Thoracic aorta (tissue), 2 donors: ENCODE results near the gene EIF4EBP2. TPM values are rescaled to one million over a fixed set of nuclear protein-coding genes. Genes with fewer than 3 reads are reported as not detected.

Experiments
- ATAC-seq: fragments of 150-250 bp; one replicate; pipeline ENCODE4 v1.8.0; 2017; ENCODE audit warnings: low read depth; ENCODE audit not compliant: insufficient number of reproducible peaks, low FRiP score
- DNase-seq: peaks from one replicate; pipeline ENCODE4 v3.0.0-alpha.2; 2020; ENCODE audit warnings: low spot score
- H3K27ac ChIP-seq, 2 donors: fragments of 200-600 bp; sonication (generic); 1 replicate in 1 of 2; 2 replicates in 1 of 2; pipeline ENCODE4 v1.5.1; 2016; ENCODE audit warnings: mild to moderate bottlenecking in 2 of 2, moderate library complexity in 2 of 2
- H3K27me3 ChIP-seq: fragments of 200-600 bp; sonication (generic); replicated peaks from 2 replicates; pipeline ENCODE4 v1.6.0; 2016; ENCODE audit warnings: mild to moderate bottlenecking; ENCODE audit not compliant: insufficient read depth
- H3K36me3 ChIP-seq: fragments of 200-600 bp; sonication (generic); one replicate; pipeline ENCODE4 v1.5.1; 2016
- H3K4me1 ChIP-seq, 2 donors: fragments of 200-600 bp; sonication (generic); 1 replicate in 1 of 2; 2 replicates in 1 of 2; pipeline versions ENCODE4 v1.5.1 to v1.6.0; 2016; ENCODE audit warnings: low read depth in 2 of 2, mild to moderate bottlenecking in 1 of 2; ENCODE audit not compliant: control insufficient read depth in 1 of 2
- H3K4me3 ChIP-seq: fragments of 200-600 bp; sonication (generic); 2 replicates; pipeline ENCODE4 v1.5.1; 2016; ENCODE audit warnings: mild to moderate bottlenecking
- H3K9me3 ChIP-seq: fragments of 200-600 bp; sonication (generic); 2 replicates; pipeline ENCODE4 v1.5.1; 2016
- CTCF ChIP-seq: fragments of 200-600 bp; sonication (generic); IDR thresholded peaks from one replicate; pipeline ENCODE4 v1.5.1; 2019; ENCODE audit warnings: antibody characterized with exemption
- total RNA-seq, 2 donors: library from RNA; depleted of rRNA; stranded (reverse); fragments of >200 nt; gene quantifications; one replicate each; pipeline versions ENCODE4 v1.1.0 to v1.2.3, GENCODE V29; 2016

The EIF4EBP2 gene
- total RNA-seq, 2 donors from 2014 or later, result 52.8 to 60.0 TPM

GRCh38 chr10:70472799-70473454 lies 69.0 kb downstream of the EIF4EBP2 start:
- H3K4me3 ChIP-seq, result no peak overlapping the region
- no peaks in the 10 kb centered on the region for H3K27me3 ChIP-seq
- H3K36me3 ChIP-seq, result no peaks in the 10 kb centered on the region
- H3K4me1 ChIP-seq, result peaks cover 4 to 5% of the 10 kb centered on the region in 2 donors
- DNase-seq, result no peak
- H3K9me3 ChIP-seq, result no peaks in the 10 kb centered on the region
- no peak for TF ChIP-seq CTCF
- no peak for ATAC-seq
- no peak overlapping the region for H3K27ac ChIP-seq

DNA sequence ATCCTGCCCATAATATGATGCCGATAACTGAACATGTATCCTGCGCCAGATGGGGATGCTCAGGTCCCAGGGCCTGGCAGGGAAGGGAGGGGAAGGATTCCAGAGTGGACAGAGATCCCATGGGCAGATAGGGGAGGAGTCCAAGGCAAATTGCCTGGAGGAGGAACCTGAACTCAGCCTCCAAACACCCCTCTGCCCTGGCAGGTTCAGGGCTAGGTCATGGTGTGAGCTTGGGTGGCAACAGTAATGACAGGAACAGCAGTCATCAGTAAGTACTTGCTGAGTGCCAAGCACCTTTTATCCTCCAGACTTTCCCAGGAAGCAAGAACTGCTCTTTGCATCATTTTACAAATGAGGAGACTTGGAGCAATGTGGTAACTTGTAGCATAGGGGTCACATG lies 70.8 kb downstream of the EIF4EBP2 start:
- Histone ChIP-seq H3K9me3 (no peaks in the 10 kb centered on the region), H3K36me3 (no peaks in the 10 kb centered on the region), H3K4me1 (peaks cover 10 to 17% of the 10 kb centered on the region in 2 donors), H3K27me3 (no peaks in the 10 kb centered on the region), H3K27ac (no peak overlapping the region), H3K4me3 (no peak overlapping the region)
- TF ChIP-seq CTCF, result no peak
- no peak for DNase-seq
- no peak for ATAC-seq

GRCh38 chr10:70475661-70476060 lies 71.7 kb downstream of the EIF4EBP2 start:
- TF ChIP-seq CTCF, result no peak
- no peak for ATAC-seq
- no peaks in the 10 kb centered on the region for H3K9me3 ChIP-seq
- no peak for DNase-seq
- H3K4me3 ChIP-seq, result no peak overlapping the region
- H3K27ac ChIP-seq, result no peak overlapping the region
- peaks cover 15 to 26% of the 10 kb centered on the region in 2 donors for H3K4me1 ChIP-seq
- H3K27me3 ChIP-seq, result no peaks in the 10 kb centered on the region
- H3K36me3 ChIP-seq, result no peaks in the 10 kb centered on the region

DNA sequence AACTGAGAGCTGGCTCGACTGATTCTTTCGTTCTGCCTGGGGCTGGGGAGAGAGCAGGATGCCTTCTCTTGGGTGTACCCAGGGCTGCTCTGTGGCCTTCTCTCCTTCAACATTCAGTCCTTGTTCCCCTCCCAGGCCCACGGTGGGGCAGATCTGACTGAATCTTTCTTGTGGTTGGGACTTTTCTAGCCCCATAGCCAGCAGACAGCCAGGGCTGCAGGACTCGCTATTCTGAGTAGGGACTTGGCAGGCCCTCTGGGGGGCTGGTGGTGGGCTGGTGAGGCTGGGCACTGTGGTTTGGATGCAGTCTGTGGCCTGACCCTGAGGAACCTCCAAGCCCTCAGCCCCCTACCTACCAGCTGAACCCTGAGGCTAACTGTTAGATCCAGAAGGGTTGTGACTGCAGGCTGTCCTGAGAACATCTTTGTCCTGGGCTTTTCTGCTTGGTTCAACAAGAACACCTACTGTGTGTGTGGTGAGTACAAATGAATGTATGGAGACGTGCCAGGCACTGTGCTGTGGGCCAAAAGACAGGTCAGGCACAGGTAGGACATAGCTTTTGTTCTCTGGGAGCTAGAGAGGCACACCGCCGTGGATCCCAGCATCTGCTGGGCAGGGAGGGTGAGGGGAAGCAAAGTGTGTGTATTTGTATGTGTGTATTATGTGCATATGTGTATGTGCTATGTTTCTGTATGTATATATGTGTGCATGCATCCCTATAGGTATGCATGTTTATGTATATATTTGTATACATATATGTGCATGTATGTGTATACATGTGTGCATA lies 72.5 kb downstream of the EIF4EBP2 start:
- H3K9me3 ChIP-seq, result no peaks in the 10 kb centered on the region
- H3K27me3 ChIP-seq, result no peaks in the 10 kb centered on the region
- no peak for TF ChIP-seq CTCF
- H3K4me3 ChIP-seq, result no peak overlapping the region
- no peak for ATAC-seq
- no peak for DNase-seq
- peaks cover 16 to 34% of the 10 kb centered on the region in 2 donors for H3K4me1 ChIP-seq
- no peaks in the 10 kb centered on the region for H3K36me3 ChIP-seq
- no peak overlapping the region for H3K27ac ChIP-seq

GRCh38 chr10:70477661-70478162 lies 73.8 kb downstream of the EIF4EBP2 start:
- ATAC-seq, result no peak
- H3K4me1 ChIP-seq, result peaks cover 28 to 47% of the 10 kb centered on the region in 2 donors
- peak overlapping the region; percentile 81 for H3K4me3 ChIP-seq
- no peak for TF ChIP-seq CTCF
- no peak for DNase-seq
- no peaks in the 10 kb centered on the region for H3K27me3 ChIP-seq
- no peaks in the 10 kb centered on the region for H3K9me3 ChIP-seq
- no peaks in the 10 kb centered on the region for H3K36me3 ChIP-seq
- H3K27ac ChIP-seq, result no peak overlapping the region
